ENCODE data around the gene ZBTB42. TPM values are rescaled to one million over a fixed set of nuclear protein-coding genes. Genes with fewer than 3 reads are reported as not detected.

Gene ZBTB42
- total and polyA plus RNA-seq, 3 donors from 2014 or later: 6.1 to 8.4 (median 7.1) TPM

- TF ChIP-seq CTCF (IDR thresholded peaks at IDR 0.05) (no peak), POLR2A (IDR thresholded peaks at IDR 0.05) (no peak)
- no peaks in the 10 kb centered on the region for H3K9me3 ChIP-seq
- H3K4me3 ChIP-seq: no peak overlapping the region
- H3K36me3 ChIP-seq (ENCODE audit: low read depth, missing control alignments): no peaks in the 10 kb centered on the region
- no peak overlapping the region for H3K27ac ChIP-seq
- H3K4me1 ChIP-seq: peaks cover 63% of the 10 kb centered on the region
- H3K27me3 ChIP-seq: no peaks in the 10 kb centered on the region
- intact Hi-C loops (cut with DNase I; ENCODE audit: low total_unique reads): no loop called here
- WGBS, 2 donors: 51 to 66% methylated on average over 4 to 6 of the region's 6 CpGs
- no peak for DNase-seq
Observed at GRCh38 chr14:104796687-104797081, 4.2 kb upstream of the ZBTB42 start.

GRCh38 chr14:104797115-104798044 lies 3.5 kb upstream of the ZBTB42 start:
- H3K4me3 ChIP-seq: no peak overlapping the region
- DNase-seq: peak; percentile 48
- 34 to 56% methylated on average over 4 to 18 of the region's 18 CpGs for WGBS, 2 donors
- TF ChIP-seq POLR2A (IDR thresholded peaks at IDR 0.05) (no peak), CTCF (IDR thresholded peaks at IDR 0.05) (no peak)
- H3K9me3 ChIP-seq: no peaks in the 10 kb centered on the region
- H3K36me3 ChIP-seq (ENCODE audit: low read depth, missing control alignments): no peaks in the 10 kb centered on the region
- intact Hi-C loops (cut with DNase I; ENCODE audit: low total_unique reads): no loop called here
- peak overlapping the region; percentile 18 to 36 for H3K27ac ChIP-seq
- peaks cover 60% of the 10 kb centered on the region for H3K4me1 ChIP-seq
- H3K27me3 ChIP-seq: no peaks in the 10 kb centered on the region

GRCh38 chr14:104798300-104799243 lies 2.3 kb upstream of the ZBTB42 start:
- Histone ChIP-seq H3K36me3 (ENCODE audit: low read depth, missing control alignments) (no peaks in the 10 kb centered on the region), H3K4me1 (peaks cover 49% of the 10 kb centered on the region), H3K27ac (peak overlapping the region; percentile 91 to 93), H3K9me3 (no peaks in the 10 kb centered on the region), H3K27me3 (no peaks in the 10 kb centered on the region), H3K4me3 (no peak overlapping the region)
- intact Hi-C loops (cut with DNase I; ENCODE audit: low total_unique reads): no loop called here
- TF ChIP-seq CTCF (IDR thresholded peaks at IDR 0.05) (no peak), POLR2A (IDR thresholded peaks at IDR 0.05) (no peak)
- 70 to 71% methylated on average over 16 of the region's 16 CpGs for WGBS, 2 donors
- DNase-seq: no peak

GRCh38 chr14:104799244-104800014 lies 1.5 kb upstream of the ZBTB42 start:
- WGBS, 2 donors: 26 to 28% methylated on average over 21 of the region's 21 CpGs
- no peaks in the 10 kb centered on the region for H3K36me3 ChIP-seq (ENCODE audit: low read depth, missing control alignments)
- H3K4me1 ChIP-seq: peaks cover 40% of the 10 kb centered on the region
- peak overlapping the region; percentile 91 to 93 for H3K27ac ChIP-seq
- intact Hi-C loops (cut with DNase I; ENCODE audit: low total_unique reads): no loop called here
- TF ChIP-seq CTCF (IDR thresholded peaks at IDR 0.05) (peak in 1 of 3 experiments; percentile 14), POLR2A (IDR thresholded peaks at IDR 0.05) (no peak)
- no peaks in the 10 kb centered on the region for H3K27me3 ChIP-seq
- DNase-seq: no peak
- no peaks in the 10 kb centered on the region for H3K9me3 ChIP-seq
- H3K4me3 ChIP-seq: peak overlapping the region; percentile 58 to 61
